ENCODE results near the gene NACC2.
A peak's percentile ranks its signal among the peaks of the same experiment; 100 is the strongest.

Gene NACC2

GRCh38 chr9:136092741-136093140, 2.3 kb downstream of the NACC2 start:
- DNase-seq (ENCODE audit: low spot score) = no peak

- DNase-seq (ENCODE audit: low spot score) = no peak
Observed at GRCh38 chr9:136092353-136092650, 2.8 kb downstream of the NACC2 start.

DNA sequence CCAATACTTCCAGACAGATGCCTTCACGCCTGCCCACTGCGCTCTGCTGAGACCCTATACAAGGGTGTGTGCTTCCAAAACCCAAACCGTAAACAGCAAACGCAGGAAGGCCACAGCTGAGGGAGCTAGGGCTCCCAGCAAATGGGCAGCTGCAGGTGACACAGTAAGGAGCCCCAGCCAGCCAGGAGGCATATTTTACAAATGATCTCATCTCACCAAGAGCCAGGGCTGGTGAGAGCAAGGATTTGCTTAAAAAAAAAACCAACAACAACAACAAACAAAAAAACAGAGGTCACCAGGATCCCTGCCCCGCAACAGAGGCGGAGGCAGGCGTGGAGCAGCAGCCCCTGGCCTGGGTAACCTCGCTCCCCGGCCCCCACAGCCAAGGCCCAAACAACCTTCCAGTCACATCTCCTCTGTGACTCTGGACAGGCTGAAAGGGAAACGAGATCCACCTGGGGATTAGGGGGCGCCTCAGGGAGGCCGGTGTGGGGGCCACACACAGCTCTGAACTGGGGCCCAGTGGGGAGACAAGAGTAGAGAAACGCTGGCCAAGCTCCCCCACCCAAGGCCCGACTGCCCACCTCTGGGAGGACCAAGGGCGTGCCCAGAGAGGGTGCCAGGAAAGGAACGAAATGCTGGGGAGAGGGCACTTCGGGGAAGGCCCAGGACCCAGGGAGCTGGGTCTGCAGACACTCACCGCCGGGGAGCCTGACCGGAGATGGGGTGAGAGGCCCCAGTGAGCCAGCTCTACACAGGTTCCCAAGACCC, 3.3 kb downstream of the NACC2 start:
- peak; percentile 64 for DNase-seq (ENCODE audit: low spot score)

- no peak for DNase-seq (ENCODE audit: low spot score)
Observed at GRCh38 chr9:136090768-136091581, 4.1 kb downstream of the NACC2 start.

- no peak for DNase-seq (ENCODE audit: low spot score)
Observed at GRCh38 chr9:136090056-136090735, 4.9 kb downstream of the NACC2 start.

DNA sequence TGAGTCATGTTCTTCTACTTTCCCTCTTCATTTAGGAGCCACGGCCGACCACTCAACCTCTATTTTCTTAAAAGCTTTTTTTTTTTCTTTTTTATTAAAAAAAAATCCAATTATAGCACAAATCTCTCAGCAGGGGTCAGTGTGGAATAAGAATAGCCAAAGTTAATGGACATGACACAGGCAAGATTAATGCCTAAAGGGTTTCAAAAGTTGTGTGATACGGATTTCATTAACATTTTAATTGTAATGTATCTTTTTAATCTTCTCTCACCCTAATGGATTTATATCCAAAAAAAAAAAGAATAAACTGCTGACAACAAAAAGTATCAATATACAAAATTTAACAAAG, 5.4 kb downstream of the NACC2 start:
- no peak for DNase-seq (ENCODE audit: low spot score)

DNA sequence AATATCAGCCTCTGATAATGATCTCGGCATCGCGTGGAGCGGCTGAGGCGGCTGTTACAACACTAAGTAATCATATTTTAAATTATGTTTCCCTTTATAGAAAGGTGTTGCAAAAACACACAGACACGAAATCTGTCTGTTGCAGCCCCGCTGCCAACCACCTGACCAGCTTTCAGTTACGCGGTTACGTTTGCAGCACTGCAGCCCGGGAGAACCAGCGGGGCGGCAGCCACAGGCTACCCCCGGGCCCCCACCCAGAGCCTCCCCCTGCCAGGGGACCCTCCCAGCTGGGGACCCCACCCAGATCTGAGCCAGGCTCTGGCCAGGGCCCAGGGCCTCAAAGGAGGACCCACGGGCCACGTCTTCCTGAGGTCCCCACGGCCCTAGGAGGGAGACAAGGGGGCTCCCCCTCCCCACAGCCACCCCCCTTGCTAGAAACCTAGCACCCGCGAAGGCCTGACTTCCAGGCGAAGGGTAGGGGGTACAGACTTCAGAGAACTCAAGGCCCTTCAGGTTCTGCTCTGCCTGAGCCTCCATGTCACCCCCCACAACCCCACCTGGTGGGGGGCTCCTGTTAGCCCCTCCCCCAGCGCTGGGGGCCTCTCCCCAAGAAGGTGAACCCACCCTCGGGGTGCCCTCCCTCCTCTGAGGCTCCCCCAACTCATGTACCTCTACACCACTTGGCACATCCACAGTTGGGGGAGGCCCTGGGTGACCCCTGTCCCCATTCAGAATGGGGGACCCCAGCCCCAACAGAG, 6.0 kb downstream of the NACC2 start:
- DNase-seq (ENCODE audit: low spot score) = no peak

GRCh38 chr9:136088481-136088938, 6.6 kb downstream of the NACC2 start:
- DNase-seq (ENCODE audit: low spot score) = no peak

- DNase-seq (ENCODE audit: low spot score) = no peak
Observed at GRCh38 chr9:136087741-136088480, 7.2 kb downstream of the NACC2 start.

GRCh38 chr9:136086951-136087740, 7.9 kb downstream of the NACC2 start:
- DNase-seq (ENCODE audit: low spot score) = no peak

DNA sequence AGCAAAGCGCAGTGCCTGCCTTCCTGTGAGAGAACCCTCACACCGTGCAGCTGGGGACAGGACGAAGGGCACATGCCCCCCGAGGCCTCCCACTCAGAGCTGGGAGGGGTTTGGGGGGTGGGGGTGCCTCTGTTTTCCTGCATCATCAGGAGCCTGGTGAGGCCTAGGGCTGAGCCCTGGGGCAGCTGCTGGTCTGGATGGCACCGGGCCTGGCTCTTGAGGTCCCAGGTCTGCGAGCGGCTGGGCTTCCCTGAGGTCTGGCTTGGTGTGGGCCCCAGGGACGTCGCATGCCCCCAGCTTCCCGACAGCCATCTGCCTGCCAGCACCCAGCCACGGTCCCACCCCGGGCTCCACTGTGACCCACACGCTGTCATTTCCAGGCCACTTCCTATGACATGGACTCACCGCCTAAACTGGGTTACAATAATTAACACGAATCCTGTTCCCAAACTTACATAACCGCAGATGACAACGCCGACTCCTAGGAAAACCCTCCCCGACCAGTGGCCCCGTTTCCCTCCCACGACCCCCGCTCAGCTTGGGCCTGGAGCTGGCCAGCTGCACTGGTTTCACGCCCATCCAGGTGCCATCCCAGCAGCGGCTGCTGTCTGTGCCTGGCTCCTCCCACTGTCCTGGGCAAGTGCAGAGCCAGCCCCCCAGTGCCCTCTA, 8.7 kb downstream of the NACC2 start:
- no peak for DNase-seq (ENCODE audit: low spot score)

DNA sequence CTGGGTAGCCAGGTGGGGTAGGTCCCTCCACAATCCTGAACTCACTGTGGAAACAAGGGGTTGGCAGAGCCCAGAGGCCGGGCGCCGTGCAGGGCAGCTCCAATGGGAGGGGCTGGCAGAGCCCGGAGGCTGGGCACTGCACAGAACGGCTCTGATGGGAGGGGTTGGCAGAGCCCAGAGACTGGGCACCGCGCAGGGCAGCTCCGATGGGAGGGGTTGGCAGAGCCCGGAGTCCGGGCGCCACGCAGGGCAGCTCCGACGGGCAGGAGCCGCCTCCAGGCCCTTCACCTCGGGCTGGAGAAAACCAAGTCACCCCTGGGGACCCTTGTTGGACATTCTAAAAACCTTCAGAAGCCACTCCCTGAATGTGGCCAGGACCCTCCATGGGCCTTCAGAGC, 9.3 kb downstream of the NACC2 start:
- DNase-seq (ENCODE audit: low spot score) = peak; percentile 34

DNA sequence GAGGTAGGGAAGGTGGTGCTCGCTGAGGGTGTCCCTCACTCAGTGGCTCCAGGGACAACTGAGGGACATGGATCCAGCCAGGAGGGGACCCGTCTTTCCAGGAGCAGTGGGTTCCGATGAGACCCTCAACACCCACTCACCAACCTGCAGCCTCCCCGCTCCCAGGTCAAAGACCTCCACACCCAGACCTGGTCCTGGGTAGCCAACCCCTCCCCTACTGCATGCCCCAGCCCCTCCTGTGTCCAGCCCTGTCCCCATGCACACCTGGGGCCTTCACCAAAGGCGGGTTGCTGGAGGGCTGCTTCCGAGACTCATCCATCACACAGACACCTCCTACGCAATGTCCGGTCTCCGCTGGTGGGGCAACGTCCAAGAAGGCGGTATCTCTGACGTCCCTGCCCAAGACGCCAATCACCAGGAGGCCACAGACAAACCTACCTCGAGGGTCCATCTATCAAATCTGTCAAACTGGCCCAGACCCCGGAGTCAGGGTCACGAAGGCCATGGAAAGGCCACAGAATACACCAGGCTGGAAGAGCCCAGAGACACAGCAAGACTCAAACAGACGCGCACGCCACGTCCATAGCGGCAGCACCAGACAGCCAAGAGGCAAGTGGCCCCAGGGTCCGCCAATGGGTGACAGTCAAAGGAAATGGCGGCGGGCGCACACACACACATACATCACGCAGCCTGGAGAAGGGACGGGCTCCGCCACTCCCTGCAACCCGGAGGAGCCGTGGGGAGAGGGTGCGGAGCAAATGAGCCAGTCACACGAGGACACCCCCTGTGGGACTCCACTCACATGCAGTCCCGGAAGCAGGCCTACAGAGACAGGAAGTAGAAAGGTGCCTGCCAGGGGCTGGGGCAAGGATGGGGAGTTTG, 10.8 kb downstream of the NACC2 start:
- no peak for DNase-seq (ENCODE audit: low spot score)

DNA sequence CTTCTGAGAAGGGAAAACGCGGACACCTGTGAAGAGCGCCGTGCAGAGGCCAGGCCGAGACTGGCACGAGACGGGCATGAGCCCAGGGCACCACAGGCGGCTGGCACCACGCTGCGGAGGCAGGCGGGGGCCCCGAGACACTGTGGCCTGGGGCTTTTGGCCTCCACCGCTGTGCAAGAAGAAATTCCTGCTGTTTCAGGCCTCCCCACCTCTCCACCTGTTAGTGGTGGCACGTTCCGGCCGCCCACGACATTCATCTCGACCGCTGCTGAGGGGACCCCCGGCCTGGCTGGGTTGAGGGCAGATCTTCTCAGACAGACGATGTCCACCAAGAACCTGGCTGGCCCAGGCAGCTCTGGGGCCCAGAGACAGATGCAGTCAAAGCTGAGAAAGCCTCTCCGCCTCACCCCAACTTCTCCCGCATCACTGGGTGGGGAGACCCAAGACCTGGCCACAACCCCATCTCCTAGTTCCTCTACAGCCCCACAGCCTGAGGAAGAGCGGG, 11.5 kb downstream of the NACC2 start:
- DNase-seq (ENCODE audit: low spot score) = no peak

- no peak for DNase-seq (ENCODE audit: low spot score)
Observed at GRCh38 chr9:136082496-136083361, 12.4 kb downstream of the NACC2 start.

GRCh38 chr9:136081826-136082495, 13.1 kb downstream of the NACC2 start:
- DNase-seq (ENCODE audit: low spot score) = no peak

DNA sequence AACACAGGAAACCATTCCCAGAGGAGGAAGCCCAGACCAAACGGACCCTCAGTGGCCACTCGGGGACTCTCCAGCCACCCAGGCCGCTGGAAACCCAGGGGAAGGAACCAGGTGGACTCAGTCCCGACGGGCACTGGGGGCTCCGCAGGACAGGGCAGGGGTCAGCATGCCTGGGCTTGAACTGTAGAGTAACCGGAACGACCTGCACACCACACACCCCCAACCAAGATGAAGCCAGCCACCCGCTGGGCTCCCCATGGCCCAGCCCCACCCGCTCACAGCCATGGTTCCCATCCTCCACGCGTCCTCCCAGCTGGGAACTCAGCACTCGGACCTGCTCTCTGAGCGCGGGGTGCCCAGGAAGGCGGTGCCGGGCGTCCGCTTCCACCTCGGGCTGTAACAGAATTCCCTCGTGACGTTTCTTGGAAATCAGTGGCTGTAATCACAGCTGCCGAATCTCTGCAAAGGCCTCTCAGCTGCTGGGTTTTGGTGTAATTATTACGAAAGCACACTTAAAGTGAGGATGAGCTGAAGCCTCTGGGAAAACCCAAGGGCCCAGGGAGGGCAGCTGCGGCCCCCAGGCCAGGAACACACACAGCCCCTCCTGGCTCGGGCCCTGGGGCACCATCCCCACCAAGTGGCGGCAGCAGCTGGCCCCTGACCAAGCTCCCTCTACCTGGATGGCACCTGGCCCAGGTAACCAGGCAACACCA, 13.8 kb downstream of the NACC2 start:
- no peak for DNase-seq (ENCODE audit: low spot score)

Measured in kidney tubule cell (primary cell).